Panc1 (cell line): Measurements from ENCODE around the gene DUSP12. TPM values are rescaled to one million over a fixed set of nuclear protein-coding genes. Genes with fewer than 3 reads are reported as not detected.

Experiments
- ATAC-seq: fragments of 200-7000 bp; cut with Tn5 transposase; 2 replicates; pipeline ENCODE4 v1.9.1; 2020; ENCODE audit warnings: mild to moderate bottlenecking, moderate library complexity
- BruUV-seq: library from RNA; stranded (reverse); fragments of 400-500 nt; replicated peaks from 2 replicates; lab custom pipeline; 2021; lab: Mats Ljungman, UMichigan
- CTCF ChIA-PET: fragments of 300-600 bp; sonication (Branson Sonifier 250); formaldehyde crosslinking; loops from one replicate; lab custom pipeline; 2022; ENCODE audit warnings: antibody characterized with exemption; lab: Charles Lee
- POLR2A ChIA-PET: fragments of 300-600 bp; sonication (Branson Sonifier 250); formaldehyde crosslinking; loops from one replicate; lab custom pipeline; 2022; ENCODE audit warnings: antibody characterized with exemption; lab: Charles Lee
- DNase-seq: peaks from one replicate; pipeline ENCODE4 v3.0.0-alpha.2; 2010; ENCODE audit warnings: low read depth, low spot score
- H3K27ac ChIP-seq: 2 replicates; pipeline ENCODE4 v1.5.1; 2011; ENCODE audit warnings: mild to moderate bottlenecking, low read length, inconsistent platforms
- H3K27me3 ChIP-seq: fragments of 200-500 bp; sonication (Bioruptor generic); 2 replicates; pipeline ENCODE4 v1.6.0; 2014; ENCODE audit warnings: low read length, inconsistent platforms; ENCODE audit not compliant: control insufficient read depth, insufficient read depth
- H3K36me3 ChIP-seq: fragments of 200-500 bp; sonication (Bioruptor generic); 2 replicates; pipeline ENCODE4 v1.5.1; 2014; ENCODE audit warnings: inconsistent platforms, mild to moderate bottlenecking, low read length, moderate library complexity; ENCODE audit not compliant: control insufficient read depth, insufficient read depth
- H3K4me1 ChIP-seq: 2 replicates; pipeline ENCODE4 v1.5.1; 2011; ENCODE audit warnings: inconsistent platforms, mild to moderate bottlenecking, low read length, moderate library complexity; ENCODE audit not compliant: control insufficient read depth, insufficient read depth
- H3K4me3 ChIP-seq, 2 experiments: 2 replicates each; pipeline ENCODE4 v1.5.1; 2011 to 2012; ENCODE audit warnings: low read depth in 2 of 2, low read length in 2 of 2, mild to moderate bottlenecking in 2 of 2, inconsistent platforms in 1 of 2, moderate library complexity in 1 of 2
- H3K9me3 ChIP-seq: fragments of 200-500 bp; sonication (Bioruptor generic); 2 replicates; pipeline ENCODE4 v1.5.1; 2014; ENCODE audit warnings: low read depth, mild to moderate bottlenecking, inconsistent platforms, low read length, moderate library complexity; ENCODE audit not compliant: control insufficient read depth, insufficient read depth
- POLR2AphosphoS5 ChIP-seq: IDR thresholded peaks from 2 replicates; pipeline ENCODE4 v1.6.1; 2012; ENCODE audit warnings: mild to moderate bottlenecking, low read depth, low read length, moderate library complexity
- SIN3A ChIP-seq: IDR thresholded peaks from 2 replicates; pipeline ENCODE4 v1.6.1; 2012; ENCODE audit warnings: low read depth, mild to moderate bottlenecking, low read length, moderate library complexity, borderline replicate concordance; ENCODE audit not compliant: insufficient read depth
- TCF7L2 ChIP-seq: IDR thresholded peaks from 2 replicates; pipeline ENCODE4 v1.6.1; 2011; ENCODE audit warnings: mild to moderate bottlenecking, low read depth, low read length, inconsistent platforms
- in situ Hi-C: cut with HindIII; loops from 2 replicates; pipeline ENCODE4 v1.10.0; 2016; ENCODE audit warnings: low sequenced_read_pairs, low pct_unique_long_range_greater_than_20kb
- intact Hi-C: fragments of 100-400 bp; cut with micrococcal nuclease; formaldehyde crosslinking; loops from one replicate; pipeline ENCODE4 v1.10.0; 2022; ENCODE audit not compliant: unreplicated experiment
- total RNA-seq: library from RNA; stranded (reverse); gene quantifications from one replicate; pipeline ENCODE4 v1.2.1, GENCODE V29; 2021; ENCODE audit not compliant: unreplicated experiment
- TF ChIP-seq, protein P1 (sequence below): fragments of 450-650 bp; IDR thresholded peaks from 2 replicates; pipeline ENCODE4 v1.5.1; 2017; ENCODE audit warnings: mild to moderate bottlenecking
- TF ChIP-seq, protein P2 (sequence below), 2 experiments: IDR thresholded peaks; 2 replicates each; pipeline ENCODE4 v1.6.1; 2011 to 2012; ENCODE audit warnings: low read depth in 2 of 2, control low read depth in 1 of 2, low read length in 1 of 2, mild to moderate bottlenecking in 1 of 2, moderate library complexity in 1 of 2; ENCODE audit not compliant: insufficient read depth in 1 of 2

The DUSP12 gene
- total RNA-seq, 1 experiment from 2014 or later, result 22.0 TPM

DNA sequence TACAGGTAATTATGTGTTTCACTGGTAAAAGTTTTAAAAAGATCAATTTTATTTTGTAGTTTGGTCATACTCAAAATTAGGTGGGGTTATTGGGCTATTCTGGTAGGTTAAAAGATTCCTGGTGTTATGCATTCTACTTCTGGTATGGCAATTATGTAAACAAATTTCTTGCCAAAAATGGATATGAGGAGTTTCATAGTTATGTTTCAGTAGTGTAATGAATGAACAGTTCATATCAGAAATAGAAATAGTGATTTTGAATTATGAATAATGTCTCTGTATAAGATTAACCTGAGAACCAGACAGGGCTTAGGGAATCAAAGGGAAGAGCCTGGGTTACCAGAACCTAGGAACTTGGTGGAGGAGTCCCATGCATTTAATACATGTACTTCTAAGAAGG lies 32.4 kb downstream of the DUSP12 start:
- CTCF ChIA-PET, result no interaction called here
- no TSS peak for BruUV-seq
- no peak overlapping the region for H3K27ac ChIP-seq
- POLR2A ChIA-PET, result no interaction called here
- H3K4me1 ChIP-seq, result no peaks in the 10 kb centered on the region; the same call in 1 of the 2 replicates
- peaks cover 2% of the 10 kb centered on the region; the same call in 1 of the 2 replicates for H3K36me3 ChIP-seq
- ATAC-seq (no peak), DNase-seq (no peak)
- H3K27me3 ChIP-seq, result no peaks in the 10 kb centered on the region
- in situ Hi-C loops, result no loop called here
- no peak overlapping the region for H3K4me3 ChIP-seq
- TF ChIP-seq POLR2AphosphoS5, result no peak
- TF ChIP-seq TCF7L2, result no peak
- TF ChIP-seq, protein P1, sequence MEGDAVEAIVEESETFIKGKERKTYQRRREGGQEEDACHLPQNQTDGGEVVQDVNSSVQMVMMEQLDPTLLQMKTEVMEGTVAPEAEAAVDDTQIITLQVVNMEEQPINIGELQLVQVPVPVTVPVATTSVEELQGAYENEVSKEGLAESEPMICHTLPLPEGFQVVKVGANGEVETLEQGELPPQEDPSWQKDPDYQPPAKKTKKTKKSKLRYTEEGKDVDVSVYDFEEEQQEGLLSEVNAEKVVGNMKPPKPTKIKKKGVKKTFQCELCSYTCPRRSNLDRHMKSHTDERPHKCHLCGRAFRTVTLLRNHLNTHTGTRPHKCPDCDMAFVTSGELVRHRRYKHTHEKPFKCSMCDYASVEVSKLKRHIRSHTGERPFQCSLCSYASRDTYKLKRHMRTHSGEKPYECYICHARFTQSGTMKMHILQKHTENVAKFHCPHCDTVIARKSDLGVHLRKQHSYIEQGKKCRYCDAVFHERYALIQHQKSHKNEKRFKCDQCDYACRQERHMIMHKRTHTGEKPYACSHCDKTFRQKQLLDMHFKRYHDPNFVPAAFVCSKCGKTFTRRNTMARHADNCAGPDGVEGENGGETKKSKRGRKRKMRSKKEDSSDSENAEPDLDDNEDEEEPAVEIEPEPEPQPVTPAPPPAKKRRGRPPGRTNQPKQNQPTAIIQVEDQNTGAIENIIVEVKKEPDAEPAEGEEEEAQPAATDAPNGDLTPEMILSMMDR, result no peak
- no peak for TF ChIP-seq SIN3A
- TF ChIP-seq, protein P2, sequence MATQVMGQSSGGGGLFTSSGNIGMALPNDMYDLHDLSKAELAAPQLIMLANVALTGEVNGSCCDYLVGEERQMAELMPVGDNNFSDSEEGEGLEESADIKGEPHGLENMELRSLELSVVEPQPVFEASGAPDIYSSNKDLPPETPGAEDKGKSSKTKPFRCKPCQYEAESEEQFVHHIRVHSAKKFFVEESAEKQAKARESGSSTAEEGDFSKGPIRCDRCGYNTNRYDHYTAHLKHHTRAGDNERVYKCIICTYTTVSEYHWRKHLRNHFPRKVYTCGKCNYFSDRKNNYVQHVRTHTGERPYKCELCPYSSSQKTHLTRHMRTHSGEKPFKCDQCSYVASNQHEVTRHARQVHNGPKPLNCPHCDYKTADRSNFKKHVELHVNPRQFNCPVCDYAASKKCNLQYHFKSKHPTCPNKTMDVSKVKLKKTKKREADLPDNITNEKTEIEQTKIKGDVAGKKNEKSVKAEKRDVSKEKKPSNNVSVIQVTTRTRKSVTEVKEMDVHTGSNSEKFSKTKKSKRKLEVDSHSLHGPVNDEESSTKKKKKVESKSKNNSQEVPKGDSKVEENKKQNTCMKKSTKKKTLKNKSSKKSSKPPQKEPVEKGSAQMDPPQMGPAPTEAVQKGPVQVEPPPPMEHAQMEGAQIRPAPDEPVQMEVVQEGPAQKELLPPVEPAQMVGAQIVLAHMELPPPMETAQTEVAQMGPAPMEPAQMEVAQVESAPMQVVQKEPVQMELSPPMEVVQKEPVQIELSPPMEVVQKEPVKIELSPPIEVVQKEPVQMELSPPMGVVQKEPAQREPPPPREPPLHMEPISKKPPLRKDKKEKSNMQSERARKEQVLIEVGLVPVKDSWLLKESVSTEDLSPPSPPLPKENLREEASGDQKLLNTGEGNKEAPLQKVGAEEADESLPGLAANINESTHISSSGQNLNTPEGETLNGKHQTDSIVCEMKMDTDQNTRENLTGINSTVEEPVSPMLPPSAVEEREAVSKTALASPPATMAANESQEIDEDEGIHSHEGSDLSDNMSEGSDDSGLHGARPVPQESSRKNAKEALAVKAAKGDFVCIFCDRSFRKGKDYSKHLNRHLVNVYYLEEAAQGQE (IDR thresholded peaks at IDR 0.05; ENCODE audit: insufficient read depth in 1 of 2, low read depth in 2 of 2, low read length in 1 of 2), result no peak
- no peaks in the 10 kb centered on the region for H3K9me3 ChIP-seq
- intact Hi-C loops, result no loop called here

DNA sequence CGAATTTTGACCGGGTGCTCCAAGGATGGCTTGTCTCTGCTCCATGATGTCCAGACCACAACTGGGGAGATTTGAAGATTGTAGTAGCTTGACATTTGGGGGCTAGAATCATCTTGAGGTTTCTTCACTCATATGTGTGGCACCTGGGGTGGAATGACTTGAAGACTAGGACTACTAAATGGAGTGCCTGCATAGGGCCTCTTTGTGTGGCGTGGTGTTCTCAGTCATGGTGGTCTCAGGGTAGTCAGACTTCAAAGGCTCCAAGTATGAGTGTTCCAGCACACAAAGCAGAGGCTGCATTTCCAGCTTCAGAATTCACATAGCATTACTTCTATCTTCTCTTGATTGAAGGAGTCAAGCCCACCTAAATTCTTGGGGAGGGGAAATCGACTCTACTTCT lies 33.3 kb downstream of the DUSP12 start:
- Histone ChIP-seq H3K27me3 (no peaks in the 10 kb centered on the region), H3K9me3 (no peaks in the 10 kb centered on the region), H3K36me3 (peaks cover 2% of the 10 kb centered on the region; the same call in 1 of the 2 replicates), H3K4me1 (no peaks in the 10 kb centered on the region; the same call in 1 of the 2 replicates), H3K4me3 (no peak overlapping the region), H3K27ac (no peak overlapping the region)
- TF ChIP-seq, protein P2 (IDR thresholded peaks at IDR 0.05; ENCODE audit: insufficient read depth in 1 of 2, low read depth in 2 of 2, low read length in 1 of 2), result no peak
- TF ChIP-seq, protein P1, result no peak
- TF ChIP-seq POLR2AphosphoS5, result no peak
- TF ChIP-seq TCF7L2, result no peak
- no peak for TF ChIP-seq SIN3A
- in situ Hi-C loops (no loop called here), intact Hi-C loops (no loop called here)
- CTCF ChIA-PET, result no interaction called here
- no peak for DNase-seq
- no TSS peak for BruUV-seq
- no peak for ATAC-seq
- POLR2A ChIA-PET, result no interaction called here
